Measurements from ENCODE around the gene CTNNBIP1. TPM values are rescaled to one million over a fixed set of nuclear protein-coding genes. Genes with fewer than 3 reads are reported as not detected.

Gene CTNNBIP1
- total RNA-seq, 1 experiment from 2014 or later = 31.4 TPM

DNA sequence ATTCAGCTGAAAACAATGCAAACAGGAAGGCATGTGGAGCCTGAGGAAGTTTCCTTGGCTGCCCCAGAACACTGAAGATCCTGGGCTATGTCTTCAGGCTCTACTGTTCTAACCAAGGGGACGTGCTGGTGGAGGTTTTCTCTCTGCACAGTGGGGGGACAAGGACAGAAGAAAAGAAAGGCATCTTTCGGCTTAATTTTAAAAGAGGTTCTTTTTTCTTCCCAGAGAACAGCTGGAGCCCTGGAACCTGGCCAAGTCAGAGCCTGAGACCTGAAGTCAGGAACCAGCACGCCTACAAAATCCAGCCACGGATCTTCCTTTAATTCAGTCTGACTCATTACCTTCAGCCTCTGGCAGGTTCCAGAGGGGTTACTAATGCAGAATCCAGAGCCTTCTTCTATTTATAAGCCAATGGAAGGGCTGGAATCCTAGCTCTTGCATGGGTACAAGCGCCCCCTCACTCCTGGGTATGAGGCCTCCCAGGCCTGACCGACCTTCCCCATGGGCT is 19.8 kb downstream of the CTNNBIP1 start:
- POLR2A ChIA-PET = interaction anchor here (0.6 to 7.1 kb wide), 21 partner anchors 9 to 788 kb away, joined by 3 to 77 read pairs (median 4); partner anchors contain the start of genes CTNNBIP1, LZIC, NMNAT1 and PEX14
- peak; percentile 96 for DNase-seq (ENCODE audit: unreplicated experiment)
- Mint-ChIP-seq H3K4me3 (ENCODE audit: unreplicated experiment) (peak overlapping the region; percentile 59), H3K27ac (ENCODE audit: low read depth, unreplicated experiment) (peak overlapping the region; percentile 81), H3K36me3 (ENCODE audit: insufficient read depth, unreplicated experiment) (peaks cover 7% of the 10 kb centered on the region), H3K4me1 (ENCODE audit: insufficient read depth, unreplicated experiment) (peaks cover 42% of the 10 kb centered on the region), H3K9me3 (ENCODE audit: unreplicated experiment) (no peaks in the 10 kb centered on the region), H3K27me3 (ENCODE audit: insufficient read depth, unreplicated experiment) (no peaks in the 10 kb centered on the region)
- no peak for TF ChIP-seq CTCF (IDR thresholded peaks at IDR 0.05; ENCODE audit: unreplicated experiment)
- CTCF ChIA-PET = interaction anchor here (0.5 to 2.0 kb wide), 10 partner anchors 12 to 710 kb away, joined by 3 to 15 read pairs (median 3); no protein-coding TSS in a partner anchor
- no TSS peak for BruUV-seq (replicated peaks)
- intact Hi-C loops (cut with micrococcal nuclease) = loop anchor here (5.0 kb wide), 1 partner anchor 52 kb away; the partner anchor contains the start of genes LZIC and NMNAT1

DNA sequence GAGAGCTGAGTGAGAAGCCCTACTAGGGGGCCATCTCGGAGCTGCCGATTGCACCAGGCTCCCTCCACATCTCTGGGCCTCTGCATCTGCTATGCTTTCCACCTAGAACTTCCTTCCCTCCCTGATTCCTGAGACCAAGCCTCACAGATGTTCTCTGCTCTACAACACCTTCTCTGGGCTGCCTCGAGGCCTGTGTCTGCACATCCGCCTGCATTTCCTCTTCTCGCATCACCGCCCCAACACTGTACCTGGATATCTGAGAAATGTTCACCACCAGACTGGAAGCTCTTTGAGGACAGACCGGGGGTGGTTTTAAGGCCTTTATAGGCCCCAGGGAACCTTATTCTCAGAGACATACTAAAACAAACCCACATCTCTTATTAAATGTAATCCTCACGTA is 20.7 kb downstream of the CTNNBIP1 start:
- TF ChIP-seq CTCF (IDR thresholded peaks at IDR 0.05; ENCODE audit: unreplicated experiment) = no peak
- Mint-ChIP-seq H3K27ac (ENCODE audit: low read depth, unreplicated experiment) (no peak overlapping the region), H3K9me3 (ENCODE audit: unreplicated experiment) (no peaks in the 10 kb centered on the region), H3K36me3 (ENCODE audit: insufficient read depth, unreplicated experiment) (peaks cover 12% of the 10 kb centered on the region), H3K4me1 (ENCODE audit: insufficient read depth, unreplicated experiment) (peaks cover 41% of the 10 kb centered on the region), H3K4me3 (ENCODE audit: unreplicated experiment) (no peak overlapping the region), H3K27me3 (ENCODE audit: insufficient read depth, unreplicated experiment) (no peaks in the 10 kb centered on the region)
- ChIA-PET POLR2A (interaction anchor here (0.7 to 7.1 kb wide), 10 partner anchors 12 to 320 kb away, joined by 3 to 77 read pairs (median 11); partner anchors contain the start of genes CTNNBIP1, LZIC and NMNAT1), CTCF (interaction anchor here (0.6 to 1.9 kb wide), 5 partner anchors 12 to 168 kb away, joined by 3 to 15 read pairs (median 3); no protein-coding TSS in a partner anchor)
- BruUV-seq (replicated peaks) = no TSS peak
- intact Hi-C loops (cut with micrococcal nuclease) = no loop called here
- DNase-seq (ENCODE audit: unreplicated experiment) = no peak

DNA sequence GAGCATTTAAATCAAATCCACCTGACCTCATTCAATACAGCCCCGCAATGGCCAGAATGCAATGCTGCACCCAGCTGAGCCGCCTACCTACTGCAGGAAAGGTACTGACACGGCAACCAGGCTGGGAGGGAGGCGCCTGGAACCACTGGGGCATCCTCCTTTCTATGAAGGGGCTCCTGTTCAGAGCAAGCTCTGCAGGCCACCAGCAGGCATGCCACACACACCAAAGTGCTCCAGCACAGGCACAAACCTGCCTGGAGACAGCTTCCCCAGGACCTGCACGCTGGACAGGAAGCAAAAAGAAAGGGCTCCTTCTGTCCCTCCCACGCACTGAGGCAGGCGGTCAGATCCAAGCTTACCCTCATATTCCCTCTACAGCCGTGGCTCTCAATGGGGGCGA is 21.2 kb downstream of the CTNNBIP1 start:
- H3K4me1 Mint-ChIP-seq (ENCODE audit: insufficient read depth, unreplicated experiment) = peaks cover 36% of the 10 kb centered on the region
- no peak overlapping the region for H3K27ac Mint-ChIP-seq (ENCODE audit: low read depth, unreplicated experiment)
- TF ChIP-seq CTCF (IDR thresholded peaks at IDR 0.05; ENCODE audit: unreplicated experiment) = no peak
- H3K4me3 Mint-ChIP-seq (ENCODE audit: unreplicated experiment) = no peak overlapping the region
- no TSS peak for BruUV-seq (replicated peaks)
- ChIA-PET POLR2A (interaction anchor here (0.9 to 7.1 kb wide), 7 partner anchors 11 to 54 kb away, joined by 4 to 77 read pairs (median 22); partner anchors contain the start of genes CTNNBIP1, LZIC and NMNAT1), CTCF (interaction anchor here (0.6 to 1.7 kb wide), 4 partner anchors 25 to 104 kb away, joined by 3 to 5 read pairs (median 3); no protein-coding TSS in a partner anchor)
- H3K27me3 Mint-ChIP-seq (ENCODE audit: insufficient read depth, unreplicated experiment) = no peaks in the 10 kb centered on the region
- no peak for DNase-seq (ENCODE audit: unreplicated experiment)
- H3K9me3 Mint-ChIP-seq (ENCODE audit: unreplicated experiment) = no peaks in the 10 kb centered on the region
- H3K36me3 Mint-ChIP-seq (ENCODE audit: insufficient read depth, unreplicated experiment) = peaks cover 13% of the 10 kb centered on the region
- intact Hi-C loops (cut with micrococcal nuclease) = no loop called here

- intact Hi-C loops (cut with micrococcal nuclease) = no loop called here
- no TSS peak for BruUV-seq (replicated peaks)
- no peak for TF ChIP-seq CTCF (IDR thresholded peaks at IDR 0.05; ENCODE audit: unreplicated experiment)
- Mint-ChIP-seq H3K27ac (ENCODE audit: low read depth, unreplicated experiment) (no peak overlapping the region), H3K9me3 (ENCODE audit: unreplicated experiment) (no peaks in the 10 kb centered on the region), H3K4me3 (ENCODE audit: unreplicated experiment) (no peak overlapping the region), H3K27me3 (ENCODE audit: insufficient read depth, unreplicated experiment) (no peaks in the 10 kb centered on the region), H3K4me1 (ENCODE audit: insufficient read depth, unreplicated experiment) (peaks cover 31% of the 10 kb centered on the region), H3K36me3 (ENCODE audit: insufficient read depth, unreplicated experiment) (peaks cover 21% of the 10 kb centered on the region)
- POLR2A ChIA-PET = no interaction called here
- CTCF ChIA-PET = interaction anchor here (1.1 to 1.3 kb wide), 2 partner anchors 10 to 13 kb away, joined by 3 to 7 read pairs; no protein-coding TSS in a partner anchor
- no peak for DNase-seq (ENCODE audit: unreplicated experiment)
Observed at GRCh38 chr1:9887070-9887469, 23.0 kb downstream of the CTNNBIP1 start.

All from MCF 10A (cell line).